SH-SY5Y (cell line): ENCODE measurements around the gene HADHA.

ENCODE experiments used
- GATA2 ChIP-seq: IDR thresholded peaks from 2 replicates; pipeline ENCODE4 v1.6.1; 2011; ENCODE audit warnings: mild to moderate bottlenecking, low read depth, low read length
- GATA3 ChIP-seq: IDR thresholded peaks from 2 replicates; pipeline ENCODE4 v1.6.1; 2011; ENCODE audit warnings: low read depth, mild to moderate bottlenecking, low read length, moderate library complexity

GRCh38 chr2:26285931-26286330 is 41.5 kb upstream of the HADHA start:
- TF ChIP-seq GATA2 (no peak), GATA3 (no peak)
